Esophagus (tissue), 2 donors: ENCODE results near the gene NRCAM. TPM values are rescaled to one million over a fixed set of nuclear protein-coding genes. Genes with fewer than 3 reads are reported as not detected.

Experiments
- H3K27ac ChIP-seq, 2 donors: one replicate each; pipeline ENCODE4 v1.5.1; 2013; ENCODE audit warnings: low read depth in 2 of 2, mild to moderate bottlenecking in 2 of 2, inconsistent platforms in 1 of 2, low read length in 1 of 2, moderate library complexity in 1 of 2
- H3K27me3 ChIP-seq, 2 donors: one replicate each; pipeline ENCODE4 v1.6.1; 2013; ENCODE audit warnings: low read length in 2 of 2, control low read depth in 1 of 2, mild to moderate bottlenecking in 1 of 2; ENCODE audit not compliant: insufficient read depth in 2 of 2, control insufficient read depth in 1 of 2
- H3K36me3 ChIP-seq, 2 donors: one replicate each; pipeline ENCODE4 v1.6.1; 2013; ENCODE audit warnings: low read length in 1 of 2; ENCODE audit not compliant: control insufficient read depth in 2 of 2, insufficient read depth in 2 of 2
- H3K4me1 ChIP-seq, 2 donors: one replicate each; pipeline ENCODE4 v1.6.1; 2013; ENCODE audit warnings: low read length in 1 of 2; ENCODE audit not compliant: control insufficient read depth in 2 of 2, insufficient read depth in 2 of 2
- H3K4me3 ChIP-seq, 2 donors: one replicate each; pipeline ENCODE4 v1.5.1; 2013; ENCODE audit warnings: low read length in 2 of 2, mild to moderate bottlenecking in 2 of 2, low read depth in 1 of 2, moderate library complexity in 1 of 2
- H3K9me3 ChIP-seq, 2 donors: one replicate each; pipeline ENCODE4 v1.6.1; 2013; ENCODE audit warnings: mild to moderate bottlenecking in 2 of 2, low read depth in 1 of 2, low read length in 1 of 2, moderate library complexity in 1 of 2; ENCODE audit not compliant: control insufficient read depth in 2 of 2, insufficient read depth in 1 of 2
- WGBS, 2 donors: extraction: QIAGEN DNeasy Blood & Tissue Kit; methylation state at CpG; one replicate each; pipeline ENCODE4 v1.1.7; 2013; 5-methylcytosine and 5-hydroxymethylcytosine counted together
- polyA plus RNA-seq, 2 donors: library from polyadenylated mRNA; stranded (reverse); fragments of 200-250 nt; gene quantifications; one replicate each; pipeline ENCODE4 v1.2.3, GENCODE V29; 2013
- donor health status: healthy with polysubstance abuse.
- donor health status: Bipolar disorder and iron deficiency.

Gene NRCAM
- polyA plus RNA-seq, 2 donors: 0.35 to 0.96 TPM

DNA sequence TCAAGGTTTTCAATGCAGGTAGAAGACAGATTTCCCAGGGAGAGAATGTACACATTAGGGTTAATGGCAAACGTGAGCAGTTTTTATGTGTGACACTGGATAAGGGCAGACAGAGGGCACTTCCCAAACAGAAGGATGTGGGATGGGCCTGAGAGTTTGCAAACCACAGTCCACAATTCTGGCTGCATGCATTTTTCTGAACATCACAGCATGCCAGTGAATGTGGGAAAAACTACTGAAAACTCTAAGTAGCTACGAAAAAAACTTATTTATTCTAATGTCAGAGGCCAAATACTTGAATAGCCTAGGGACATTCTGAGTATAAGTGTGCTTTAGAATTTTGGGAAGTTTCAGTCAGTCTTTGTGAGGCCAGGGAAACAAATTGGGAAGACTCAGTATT lies 145.9 kb downstream of the NRCAM start:
- Histone ChIP-seq H3K36me3 (no peaks in the 10 kb centered on the region), H3K4me3 (no peak overlapping the region), H3K4me1 (peaks cover 0 to 2% of the 10 kb centered on the region in 2 donors), H3K27me3 (no peaks in the 10 kb centered on the region), H3K27ac (peak overlapping the region in 1 of 2 donors; percentile 57), H3K9me3 (no peaks in the 10 kb centered on the region)
- WGBS, 2 donors: 37 to 41% methylated on average over 2 of the region's 2 CpGs

DNA sequence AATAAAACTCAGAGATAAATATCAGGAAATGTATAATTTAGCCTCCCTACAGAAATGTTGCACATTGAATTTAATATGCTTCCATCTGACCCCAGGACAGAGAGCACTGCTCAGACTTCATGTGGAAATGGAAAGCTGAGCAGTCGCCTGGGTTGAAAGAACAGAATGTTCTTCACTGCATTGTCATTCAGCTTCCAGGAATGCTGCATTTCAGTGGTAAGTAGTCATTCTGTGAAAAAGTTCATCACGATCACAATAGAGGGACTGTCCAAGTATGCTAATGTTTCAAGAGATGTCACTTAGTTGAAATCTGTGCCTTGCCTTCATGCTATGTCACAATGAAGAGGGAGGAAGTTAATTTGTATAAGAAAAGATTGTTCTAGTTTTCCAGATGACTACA lies 147.3 kb downstream of the NRCAM start:
- Histone ChIP-seq H3K36me3 (no peaks in the 10 kb centered on the region), H3K27ac (peak overlapping the region in 1 of 2 donors; percentile 82), H3K9me3 (no peaks in the 10 kb centered on the region), H3K27me3 (no peaks in the 10 kb centered on the region), H3K4me3 (no peak overlapping the region), H3K4me1 (peaks cover 0 to 2% of the 10 kb centered on the region in 2 donors)
- 37 to 52% methylated on average over 2 of the region's 2 CpGs for WGBS, 2 donors

DNA sequence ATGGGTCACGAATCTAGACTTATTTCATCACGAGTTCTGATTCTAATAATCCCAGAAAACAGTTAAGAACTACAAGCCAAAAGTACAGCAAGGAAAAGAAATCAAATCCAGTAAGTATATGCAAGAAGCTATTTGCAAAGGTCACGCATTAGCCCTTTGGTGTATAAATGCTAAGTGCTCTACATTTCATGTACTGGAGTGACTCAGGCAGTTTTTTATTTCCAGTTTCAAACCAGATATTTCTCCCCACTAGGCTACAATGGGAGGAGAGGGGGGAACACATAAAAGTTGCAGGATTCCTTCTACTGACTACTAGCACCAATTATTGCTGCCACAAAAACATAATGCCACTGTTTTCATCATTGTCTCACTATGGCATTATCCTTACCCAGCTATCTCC lies 148.0 kb downstream of the NRCAM start:
- Histone ChIP-seq H3K4me3 (no peak overlapping the region), H3K36me3 (no peaks in the 10 kb centered on the region), H3K27ac (peak overlapping the region; percentile 42 to 82), H3K9me3 (no peaks in the 10 kb centered on the region), H3K27me3 (no peaks in the 10 kb centered on the region), H3K4me1 (peaks cover 0 to 2% of the 10 kb centered on the region in 2 donors)
- 85 to 86% methylated on average over 3 of the region's 3 CpGs for WGBS, 2 donors

DNA sequence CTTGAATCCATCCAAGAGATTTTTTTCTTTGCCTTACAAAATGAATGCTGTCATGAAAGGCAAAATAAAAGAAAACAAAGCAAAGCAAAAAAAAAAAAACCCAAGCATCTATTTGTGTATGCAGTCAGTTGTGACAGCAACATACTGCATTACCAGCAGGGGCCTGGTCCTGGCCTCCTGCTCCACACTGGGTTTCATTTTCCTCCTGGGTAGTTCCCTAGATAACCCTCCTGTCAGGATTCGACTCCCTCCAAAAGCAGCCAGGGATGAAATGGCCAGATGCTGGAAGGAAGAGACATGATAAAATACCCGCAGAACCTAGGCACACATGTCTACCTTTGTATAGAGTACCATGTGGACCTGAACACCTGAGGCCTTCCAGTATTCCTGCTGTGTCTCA lies 148.6 kb downstream of the NRCAM start:
- Histone ChIP-seq H3K27me3 (no peaks in the 10 kb centered on the region), H3K27ac (no peak overlapping the region), H3K36me3 (no peaks in the 10 kb centered on the region), H3K4me1 (peaks cover 0 to 2% of the 10 kb centered on the region in 2 donors), H3K4me3 (no peak overlapping the region), H3K9me3 (no peaks in the 10 kb centered on the region)
- WGBS, 2 donors: 50 to 73% methylated on average over 2 of the region's 2 CpGs

DNA sequence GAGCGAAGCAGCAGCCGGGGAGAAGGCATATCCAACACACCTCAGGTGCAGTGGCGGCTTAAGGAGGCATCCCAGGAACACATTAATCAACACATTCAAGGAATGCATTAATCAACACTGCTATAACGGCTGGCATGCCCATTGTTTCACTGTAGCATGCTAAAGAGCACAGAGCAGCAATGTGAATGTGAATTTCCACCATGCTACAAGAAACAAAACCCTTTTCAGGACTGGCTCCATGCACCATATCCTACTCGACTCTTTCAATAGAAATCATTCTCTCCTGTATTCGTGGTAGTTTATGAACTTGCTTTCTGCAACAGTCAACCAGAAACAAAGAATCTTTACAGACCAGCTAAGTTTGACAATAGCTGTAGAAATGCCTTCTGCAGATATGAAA lies 149.0 kb downstream of the NRCAM start:
- no peaks in the 10 kb centered on the region for H3K36me3 ChIP-seq
- H3K9me3 ChIP-seq: no peaks in the 10 kb centered on the region
- no peaks in the 10 kb centered on the region for H3K27me3 ChIP-seq
- 61 to 66% methylated on average over 6 of the region's 6 CpGs for WGBS, 2 donors
- peaks cover 0 to 2% of the 10 kb centered on the region in 2 donors for H3K4me1 ChIP-seq
- no peak overlapping the region for H3K4me3 ChIP-seq
- no peak overlapping the region for H3K27ac ChIP-seq

DNA sequence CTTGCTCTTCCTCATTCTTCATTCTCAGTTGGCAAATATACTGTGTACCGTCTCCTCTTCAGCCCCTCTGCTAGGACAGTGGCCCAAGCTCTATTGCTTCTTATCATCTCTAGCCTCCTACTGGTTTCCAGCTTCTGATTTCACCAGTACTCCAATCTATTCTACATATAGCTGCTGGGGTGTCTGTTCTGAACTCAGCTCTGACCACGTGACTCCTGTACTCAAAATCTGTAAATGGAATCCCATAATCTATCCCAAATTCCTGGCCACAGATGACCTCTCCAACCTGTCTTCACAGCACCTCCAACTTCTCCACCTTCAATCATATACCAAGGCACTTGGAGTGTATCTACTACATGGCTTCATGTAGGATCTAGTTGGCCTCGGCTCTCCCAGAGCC lies 152.9 kb downstream of the NRCAM start:
- Histone ChIP-seq H3K36me3 (no peaks in the 10 kb centered on the region), H3K9me3 (no peaks in the 10 kb centered on the region), H3K4me3 (no peak overlapping the region), H3K4me1 (peaks cover 0 to 2% of the 10 kb centered on the region in 2 donors), H3K27me3 (no peaks in the 10 kb centered on the region), H3K27ac (no peak overlapping the region)
- 88 to 96% methylated on average over 3 of the region's 3 CpGs for WGBS, 2 donors

DNA sequence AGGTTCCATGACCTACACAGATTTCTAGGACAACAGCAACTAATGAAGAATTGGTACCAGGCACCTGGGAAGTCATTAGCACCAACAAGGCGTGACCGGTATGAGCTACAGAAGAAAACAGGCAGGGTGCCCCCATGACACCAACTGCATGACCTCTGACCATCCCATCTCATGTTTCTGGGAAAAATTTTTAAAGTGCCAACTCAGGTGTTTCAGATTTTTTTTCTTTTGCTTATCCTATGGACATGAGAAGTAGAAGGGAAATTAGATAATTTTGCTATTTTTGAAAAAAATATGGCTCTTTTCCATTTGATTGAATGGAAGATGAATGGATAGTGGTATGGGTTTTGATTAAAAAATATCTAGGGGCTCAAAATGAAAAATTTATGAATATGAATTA lies 154.8 kb downstream of the NRCAM start:
- no peaks in the 10 kb centered on the region for H3K4me1 ChIP-seq
- no peaks in the 10 kb centered on the region for H3K27me3 ChIP-seq
- 93 to 96% methylated on average over 2 of the region's 2 CpGs for WGBS, 2 donors
- no peak overlapping the region for H3K27ac ChIP-seq
- no peaks in the 10 kb centered on the region for H3K9me3 ChIP-seq
- H3K36me3 ChIP-seq: no peaks in the 10 kb centered on the region
- no peak overlapping the region for H3K4me3 ChIP-seq

DNA sequence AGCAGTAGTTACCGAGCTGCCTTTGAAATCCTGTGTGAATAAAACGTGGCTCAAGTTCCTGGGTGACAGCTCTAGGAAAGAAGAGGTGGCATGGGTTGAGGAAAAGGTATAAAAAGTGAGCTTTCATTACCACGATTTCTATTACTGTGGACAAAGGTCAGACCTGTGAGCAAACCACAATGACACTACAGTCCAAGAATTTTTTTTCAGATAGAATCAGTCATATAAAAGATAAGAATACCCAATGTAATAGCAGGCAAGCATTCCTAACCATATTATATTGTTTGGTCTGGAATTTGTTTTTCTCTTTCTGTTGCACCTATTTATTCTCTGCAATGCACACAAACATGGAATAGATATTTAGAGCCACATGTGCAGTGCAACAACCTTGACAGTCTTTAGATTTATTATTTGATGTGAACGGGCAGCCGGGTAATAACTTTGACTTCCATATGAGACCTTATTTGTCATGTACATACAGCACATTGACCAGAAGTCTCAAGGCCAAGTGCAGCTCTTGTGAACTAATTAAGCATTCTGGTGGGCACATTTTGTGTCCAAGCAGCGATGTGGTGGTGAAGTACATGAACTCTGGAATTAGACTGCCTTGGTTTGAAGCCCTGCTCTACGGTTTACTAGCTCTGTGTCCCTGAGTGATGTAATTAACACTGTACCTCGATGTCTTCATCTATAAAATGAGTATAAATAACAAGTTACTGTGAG lies 156.8 kb downstream of the NRCAM start:
- Histone ChIP-seq H3K36me3 (no peaks in the 10 kb centered on the region), H3K9me3 (no peaks in the 10 kb centered on the region), H3K27me3 (no peaks in the 10 kb centered on the region), H3K27ac (no peak overlapping the region), H3K4me1 (no peaks in the 10 kb centered on the region), H3K4me3 (no peak overlapping the region)
- WGBS, 2 donors: 55 to 78% methylated on average over 8 of the region's 8 CpGs

DNA sequence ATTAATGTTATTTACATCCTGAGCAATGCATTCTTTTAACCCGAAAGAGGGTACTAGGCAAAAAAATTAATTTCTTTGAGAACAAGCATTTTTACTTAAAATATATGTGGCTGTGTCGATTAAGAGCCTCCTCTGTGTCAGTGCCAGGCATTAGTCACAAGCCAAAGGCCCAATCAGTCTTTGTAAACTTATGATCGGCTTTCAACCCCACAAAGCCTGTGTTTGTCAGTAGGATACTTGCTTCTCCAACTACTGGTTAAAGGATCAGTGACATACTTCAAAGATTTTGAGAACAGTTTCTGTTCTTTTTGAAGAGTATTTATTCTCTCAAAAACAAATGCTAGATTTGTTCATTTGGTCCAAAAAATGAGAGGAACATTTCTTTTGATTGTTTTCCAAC lies 159.3 kb downstream of the NRCAM start:
- Histone ChIP-seq H3K4me1 (peaks cover 0 to 2% of the 10 kb centered on the region in 2 donors), H3K27ac (no peak overlapping the region), H3K9me3 (no peaks in the 10 kb centered on the region), H3K36me3 (no peaks in the 10 kb centered on the region), H3K4me3 (no peak overlapping the region), H3K27me3 (no peaks in the 10 kb centered on the region)
- WGBS, 2 donors: 53 to 57% methylated on average over 3 of the region's 3 CpGs

DNA sequence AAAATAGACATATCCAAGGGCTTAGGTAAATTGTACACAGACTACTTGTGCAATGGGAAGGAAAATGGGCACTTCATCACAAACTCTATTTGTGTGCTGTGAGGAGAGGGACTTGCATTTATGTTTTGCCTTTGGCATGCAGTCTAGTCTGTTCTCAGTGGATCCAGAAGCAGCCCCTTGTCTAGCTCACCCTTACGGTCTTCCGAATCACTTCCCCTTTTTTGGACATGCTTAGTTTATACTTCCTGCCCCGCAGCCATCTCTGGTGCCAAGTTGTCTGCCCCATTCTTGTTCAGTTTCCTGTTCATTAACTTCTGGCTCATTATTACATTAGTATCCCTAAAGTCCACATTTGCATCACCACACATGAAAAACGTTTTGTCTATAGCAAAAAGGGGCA lies 161.6 kb downstream of the NRCAM start:
- Histone ChIP-seq H3K4me1 (peaks cover 0 to 2% of the 10 kb centered on the region in 2 donors), H3K9me3 (no peaks in the 10 kb centered on the region), H3K27ac (no peak overlapping the region), H3K36me3 (no peaks in the 10 kb centered on the region), H3K4me3 (no peak overlapping the region), H3K27me3 (no peaks in the 10 kb centered on the region)
- 55 to 65% methylated on average over 4 of the region's 4 CpGs for WGBS, 2 donors
